Measurements from ENCODE around the gene DOK5.

DOK5 gene

DNA sequence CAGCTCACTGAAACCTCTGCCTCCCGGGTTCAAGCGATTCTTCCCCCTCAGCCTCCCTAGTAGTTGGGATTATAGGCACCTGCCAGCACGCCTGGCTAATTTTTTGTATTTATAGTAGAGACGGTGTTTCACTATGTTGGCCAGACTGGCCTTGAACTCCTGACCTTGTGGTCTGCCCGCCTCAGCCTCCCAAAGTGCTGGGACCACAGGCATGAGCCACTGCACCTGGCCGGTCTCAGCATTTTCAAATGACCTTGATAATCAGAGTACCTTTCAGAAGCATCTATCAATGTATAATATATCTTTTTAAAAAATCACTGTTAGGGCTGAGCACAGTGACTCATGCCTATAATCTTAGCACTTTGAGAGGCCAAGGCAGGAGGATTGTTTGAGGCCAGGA lies 143.0 kb downstream of the DOK5 start:
- no peaks in the 10 kb centered on the region for H3F3A ChIP-seq (ENCODE audit: low read depth)
- H2AFZ ChIP-seq (ENCODE audit: low read length) = no peak overlapping the region
- no peaks in the 10 kb centered on the region for H4K20me1 ChIP-seq (ENCODE audit: insufficient read depth, low read length, poor library complexity, severe bottlenecking)
- no peaks in the 10 kb centered on the region for H3K27me3 ChIP-seq (ENCODE audit: insufficient read depth, low read length, poor library complexity, severe bottlenecking)
- no peaks in the 10 kb centered on the region for H3K9me3 ChIP-seq (ENCODE audit: insufficient read depth, low read depth, low read length)
- H3K79me2 ChIP-seq (ENCODE audit: insufficient read depth, low read length) = no peaks in the 10 kb centered on the region
- no peaks in the 10 kb centered on the region for H3K9me2 ChIP-seq (replicated peaks; ENCODE audit: low read depth, low read length)
- H3K9ac ChIP-seq (ENCODE audit: low read depth, low read length, poor library complexity, severe bottlenecking) = no peak overlapping the region
- no peaks in the 10 kb centered on the region for H3K4me1 ChIP-seq (ENCODE audit: insufficient read depth, low read length, poor library complexity, severe bottlenecking)
- H3K4me2 ChIP-seq (ENCODE audit: low read depth, low read length, poor library complexity, severe bottlenecking) = no peak overlapping the region
- H3K36me3 ChIP-seq (ENCODE audit: insufficient read depth, low read length) = no peaks in the 10 kb centered on the region
- TF ChIP-seq, protein P1, sequence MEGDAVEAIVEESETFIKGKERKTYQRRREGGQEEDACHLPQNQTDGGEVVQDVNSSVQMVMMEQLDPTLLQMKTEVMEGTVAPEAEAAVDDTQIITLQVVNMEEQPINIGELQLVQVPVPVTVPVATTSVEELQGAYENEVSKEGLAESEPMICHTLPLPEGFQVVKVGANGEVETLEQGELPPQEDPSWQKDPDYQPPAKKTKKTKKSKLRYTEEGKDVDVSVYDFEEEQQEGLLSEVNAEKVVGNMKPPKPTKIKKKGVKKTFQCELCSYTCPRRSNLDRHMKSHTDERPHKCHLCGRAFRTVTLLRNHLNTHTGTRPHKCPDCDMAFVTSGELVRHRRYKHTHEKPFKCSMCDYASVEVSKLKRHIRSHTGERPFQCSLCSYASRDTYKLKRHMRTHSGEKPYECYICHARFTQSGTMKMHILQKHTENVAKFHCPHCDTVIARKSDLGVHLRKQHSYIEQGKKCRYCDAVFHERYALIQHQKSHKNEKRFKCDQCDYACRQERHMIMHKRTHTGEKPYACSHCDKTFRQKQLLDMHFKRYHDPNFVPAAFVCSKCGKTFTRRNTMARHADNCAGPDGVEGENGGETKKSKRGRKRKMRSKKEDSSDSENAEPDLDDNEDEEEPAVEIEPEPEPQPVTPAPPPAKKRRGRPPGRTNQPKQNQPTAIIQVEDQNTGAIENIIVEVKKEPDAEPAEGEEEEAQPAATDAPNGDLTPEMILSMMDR (conservative IDR thresholded peaks at IDR 0.05; ENCODE audit: low read length) = no peak
- no peak for TF ChIP-seq EZH2phosphoT487 (IDR thresholded peaks at IDR 0.05; ENCODE audit: borderline replicate concordance)
- no peak overlapping the region for H3K4me3 ChIP-seq (ENCODE audit: low read length, poor library complexity, severe bottlenecking)

DNA sequence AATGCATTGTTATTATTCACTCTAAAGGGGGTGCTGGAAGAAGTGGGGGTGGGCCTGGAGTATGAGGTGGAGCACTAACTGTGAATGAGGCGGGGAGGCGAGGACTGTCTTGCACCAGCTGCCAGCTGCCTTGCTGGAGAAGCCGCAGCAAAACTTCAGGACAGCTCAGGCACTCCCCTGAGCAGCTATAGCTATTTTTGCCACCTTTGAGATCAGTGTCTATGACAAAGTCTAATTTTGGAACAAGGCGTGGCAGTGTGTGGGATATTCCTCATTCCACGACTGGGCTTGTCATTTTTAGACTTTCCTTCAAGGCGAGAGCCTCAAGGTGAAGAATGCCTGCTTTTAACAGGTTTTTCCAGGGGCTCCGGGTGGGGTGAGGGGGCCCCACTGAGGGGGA lies 143.8 kb downstream of the DOK5 start:
- no peaks in the 10 kb centered on the region for H3K4me1 ChIP-seq (ENCODE audit: insufficient read depth, low read length, poor library complexity, severe bottlenecking)
- no peaks in the 10 kb centered on the region for H4K20me1 ChIP-seq (ENCODE audit: insufficient read depth, low read length, poor library complexity, severe bottlenecking)
- no peaks in the 10 kb centered on the region for H3K9me3 ChIP-seq (ENCODE audit: insufficient read depth, low read depth, low read length)
- no peaks in the 10 kb centered on the region for H3K36me3 ChIP-seq (ENCODE audit: insufficient read depth, low read length)
- no peak overlapping the region for H3K9ac ChIP-seq (ENCODE audit: low read depth, low read length, poor library complexity, severe bottlenecking)
- H3K9me2 ChIP-seq (replicated peaks; ENCODE audit: low read depth, low read length) = no peaks in the 10 kb centered on the region
- no peaks in the 10 kb centered on the region for H3K79me2 ChIP-seq (ENCODE audit: insufficient read depth, low read length)
- H3K4me2 ChIP-seq (ENCODE audit: low read depth, low read length, poor library complexity, severe bottlenecking) = no peak overlapping the region
- H3K27me3 ChIP-seq (ENCODE audit: insufficient read depth, low read length, poor library complexity, severe bottlenecking) = no peaks in the 10 kb centered on the region
- TF ChIP-seq EZH2phosphoT487 (IDR thresholded peaks at IDR 0.05; ENCODE audit: borderline replicate concordance) = no peak
- TF ChIP-seq, protein P1 (conservative IDR thresholded peaks at IDR 0.05; ENCODE audit: low read length) = no peak
- no peak overlapping the region for H3K4me3 ChIP-seq (ENCODE audit: low read length, poor library complexity, severe bottlenecking)
- H3F3A ChIP-seq (ENCODE audit: low read depth) = no peaks in the 10 kb centered on the region
- no peak overlapping the region for H2AFZ ChIP-seq (ENCODE audit: low read length)

DNA sequence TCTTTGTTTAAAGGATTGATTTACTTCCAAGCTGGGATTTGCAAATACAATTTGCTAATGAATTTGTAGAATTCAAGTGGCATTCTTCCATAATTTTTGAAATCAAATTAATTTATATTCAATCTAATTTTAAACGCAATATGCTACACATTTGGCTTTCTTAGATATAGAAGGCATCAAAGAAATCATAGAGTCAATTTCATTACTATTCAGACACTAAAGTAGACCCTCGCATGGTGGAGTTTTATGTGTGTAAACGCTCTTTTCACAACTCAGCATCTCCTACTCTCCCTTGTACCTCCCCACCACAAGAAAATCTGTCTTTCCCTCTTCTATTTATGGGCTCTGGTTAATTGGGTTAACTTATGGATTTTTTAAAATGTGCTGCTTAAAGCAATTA lies 144.3 kb downstream of the DOK5 start:
- Histone ChIP-seq H3F3A (ENCODE audit: low read depth) (no peaks in the 10 kb centered on the region), H3K9ac (ENCODE audit: low read depth, low read length, poor library complexity, severe bottlenecking) (no peak overlapping the region), H3K36me3 (ENCODE audit: insufficient read depth, low read length) (no peaks in the 10 kb centered on the region), H3K4me3 (ENCODE audit: low read length, poor library complexity, severe bottlenecking) (no peak overlapping the region), H3K4me1 (ENCODE audit: insufficient read depth, low read length, poor library complexity, severe bottlenecking) (no peaks in the 10 kb centered on the region), H3K9me3 (ENCODE audit: insufficient read depth, low read depth, low read length) (no peaks in the 10 kb centered on the region), H3K79me2 (ENCODE audit: insufficient read depth, low read length) (no peaks in the 10 kb centered on the region), H3K9me2 (replicated peaks; ENCODE audit: low read depth, low read length) (no peaks in the 10 kb centered on the region), H3K27me3 (ENCODE audit: insufficient read depth, low read length, poor library complexity, severe bottlenecking) (no peaks in the 10 kb centered on the region), H4K20me1 (ENCODE audit: insufficient read depth, low read length, poor library complexity, severe bottlenecking) (no peaks in the 10 kb centered on the region), H3K4me2 (ENCODE audit: low read depth, low read length, poor library complexity, severe bottlenecking) (no peak overlapping the region), H2AFZ (ENCODE audit: low read length) (no peak overlapping the region)
- no peak for TF ChIP-seq EZH2phosphoT487 (IDR thresholded peaks at IDR 0.05; ENCODE audit: borderline replicate concordance)
- TF ChIP-seq, protein P1 (conservative IDR thresholded peaks at IDR 0.05; ENCODE audit: low read length) = no peak

All from Loucy (cell line).